AG20443 (cell line): ENCODE results near the gene OLFM2.
A peak's percentile ranks its signal among the peaks of the same experiment; 100 is the strongest.

Source experiments
- DNase-seq: peaks from one replicate; pipeline ENCODE4 v3.0.0; 2012; ENCODE audit warnings: low spot score, mixed read lengths

Gene OLFM2

GRCh38 chr19:9906475-9907087 lies 29.7 kb downstream of the OLFM2 start:
- no peak for DNase-seq

GRCh38 chr19:9903336-9903735 lies 33.0 kb downstream of the OLFM2 start:
- DNase-seq = no peak

- DNase-seq = no peak
Measured at GRCh38 chr19:9901642-9902041, 34.7 kb downstream of the OLFM2 start.

- no peak for DNase-seq
Measured at GRCh38 chr19:9901020-9901419, 35.3 kb downstream of the OLFM2 start.

- DNase-seq = no peak
Measured at GRCh38 chr19:9891609-9892373, 44.5 kb downstream of the OLFM2 start.

- peak; percentile 82 for DNase-seq
Measured at GRCh38 chr19:9885077-9885552, 51.2 kb downstream of the OLFM2 start.

- no peak for DNase-seq
Measured at GRCh38 chr19:9883764-9884163, 52.6 kb downstream of the OLFM2 start.

- no peak for DNase-seq
Measured at GRCh38 chr19:9883231-9883758, 53.0 kb downstream of the OLFM2 start.

GRCh38 chr19:9881720-9882119 lies 54.6 kb downstream of the OLFM2 start:
- DNase-seq = no peak

- no peak for DNase-seq
Measured at GRCh38 chr19:9878511-9879196, 57.7 kb downstream of the OLFM2 start.

GRCh38 chr19:9877780-9878510 lies 58.4 kb downstream of the OLFM2 start:
- no peak for DNase-seq

GRCh38 chr19:9875796-9876195 lies 60.5 kb downstream of the OLFM2 start:
- DNase-seq = no peak

GRCh38 chr19:9875031-9875627 lies 61.2 kb downstream of the OLFM2 start:
- no peak for DNase-seq

GRCh38 chr19:9872618-9873242 lies 63.6 kb downstream of the OLFM2 start:
- no peak for DNase-seq

- DNase-seq = no peak
Measured at GRCh38 chr19:9871626-9872338, 64.5 kb downstream of the OLFM2 start.

- no peak for DNase-seq
Measured at GRCh38 chr19:9868983-9869617, 67.2 kb downstream of the OLFM2 start.

- no peak for DNase-seq
Measured at GRCh38 chr19:9865732-9866501, 70.4 kb downstream of the OLFM2 start.

GRCh38 chr19:9863759-9864158 lies 72.6 kb downstream of the OLFM2 start:
- DNase-seq = no peak

GRCh38 chr19:9862938-9863337 lies 73.4 kb downstream of the OLFM2 start:
- DNase-seq = no peak
